D721Med (cell line): Measurements from ENCODE around the gene SAMD9L.

Experiments
- DNase-seq: peaks from one replicate; pipeline ENCODE4 v3.0.0; 2011; ENCODE audit warnings: low spot score; ENCODE audit not compliant: insufficient read length
- FAIRE-seq: peaks from 2 replicates; lab custom pipeline; 2011; peaks lifted over from hg19 to GRCh38; lab: Jason Lieb, UNC
- CTCF ChIP-seq: IDR thresholded peaks from 2 replicates; pipeline ENCODE4 v1.5.1; 2012; ENCODE audit warnings: mild to moderate bottlenecking, control low read depth; ENCODE audit not compliant: insufficient read depth; ENCODE audit errors: missing control alignments

Gene SAMD9L

GRCh38 chr7:93148144-93148543 is at the start of gene SAMD9L:
SAMD9L (minus strand) TSS chr7:93148385; CDS start chr7:93135971, 12,414 bp downstream.
- FAIRE-seq = no peak

GRCh38 chr7:93196336-93196735 is 48.2 kb upstream of the SAMD9L start:
- DNase-seq (no peak), FAIRE-seq (no peak)
- no peak for TF ChIP-seq CTCF

More at GRCh38 chr7:93148144-93148543, at the start of gene SAMD9L:
- TF ChIP-seq CTCF = no peak
- DNase-seq = no peak

- TF ChIP-seq CTCF = no peak
- no peak for DNase-seq
- FAIRE-seq = no peak
These were observed 46.2 kb upstream of the SAMD9L start for GRCh38 chr7:93194386-93194785.

- TF ChIP-seq CTCF = no peak
- FAIRE-seq = no peak
- DNase-seq = no peak
These were observed 40.9 kb upstream of the SAMD9L start for GRCh38 chr7:93188870-93189634.

- TF ChIP-seq CTCF = no peak
- DNase-seq = no peak
- no peak for FAIRE-seq
These were observed 37.3 kb upstream of the SAMD9L start for GRCh38 chr7:93185303-93186027.

- FAIRE-seq (no peak), DNase-seq (no peak)
- TF ChIP-seq CTCF = no peak
These were observed 31.0 kb upstream of the SAMD9L start for GRCh38 chr7:93179173-93179572.

GRCh38 chr7:93178213-93178612 is 30.0 kb upstream of the SAMD9L start:
- DNase-seq = no peak
- TF ChIP-seq CTCF = peak; percentile 33
- FAIRE-seq = no peak
